ENCODE data around the gene MIDN.

Gene MIDN

DNA sequence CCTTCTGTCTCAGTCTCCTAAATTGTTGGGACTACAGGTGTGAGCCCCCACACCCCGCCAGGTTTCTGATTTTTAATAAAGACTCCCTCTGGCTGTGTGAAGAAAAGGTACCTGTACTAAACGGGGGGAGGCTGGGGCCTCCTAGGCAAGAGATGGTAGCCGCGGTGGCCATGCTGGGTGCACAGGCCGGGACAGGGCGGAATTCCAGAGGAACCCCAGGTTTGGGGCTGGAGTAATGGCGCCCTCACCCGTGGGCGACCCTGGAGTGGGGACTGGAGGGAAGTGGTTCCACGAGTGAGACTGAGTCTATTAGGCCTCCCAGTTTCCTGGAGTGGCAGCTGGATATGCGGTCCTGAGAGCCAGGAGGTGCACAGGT, 9.0 kb upstream of the MIDN start:
- Histone ChIP-seq H3K9me3 (ENCODE audit: control insufficient read depth, insufficient read depth, low read depth, low read length) (no peaks in the 10 kb centered on the region), H3K4me3 (ENCODE audit: low read depth, low read length) (no peak overlapping the region), H3K4me1 (ENCODE audit: control insufficient read depth, insufficient read depth, low read length) (peaks cover 3% of the 10 kb centered on the region), H3K27ac (ENCODE audit: extremely low read depth, low read depth, low read length) (no peak overlapping the region; the same call in 1 of the 2 replicates), H3K36me3 (ENCODE audit: control insufficient read depth in 2 of 2, insufficient read depth in 1 of 2, low read length in 2 of 2) (peaks cover 0 to 20% of the 10 kb centered on the region in 2 experiments; a peak in 1 of 3 replicates)
- TF ChIP-seq ZNF223 (tag by site-specific recombination; IDR thresholded peaks at IDR 0.05) (no peak), ZNF571 (tag by site-specific recombination; IDR thresholded peaks at IDR 0.05) (no peak), ZNF707 (tag by site-specific recombination; IDR thresholded peaks at IDR 0.05) (no peak)
- ChIA-PET CTCF (interaction anchor here (0.7 to 1.6 kb wide), 5 partner anchors 17 to 320 kb away, joined by 3 to 7 read pairs (median 4); no protein-coding TSS in a partner anchor), POLR2A (interaction anchor here (1.4 kb wide), 1 partner anchor 30 kb away, joined by 18 read pairs; the partner anchor contains the start of gene CIRBP)

DNA sequence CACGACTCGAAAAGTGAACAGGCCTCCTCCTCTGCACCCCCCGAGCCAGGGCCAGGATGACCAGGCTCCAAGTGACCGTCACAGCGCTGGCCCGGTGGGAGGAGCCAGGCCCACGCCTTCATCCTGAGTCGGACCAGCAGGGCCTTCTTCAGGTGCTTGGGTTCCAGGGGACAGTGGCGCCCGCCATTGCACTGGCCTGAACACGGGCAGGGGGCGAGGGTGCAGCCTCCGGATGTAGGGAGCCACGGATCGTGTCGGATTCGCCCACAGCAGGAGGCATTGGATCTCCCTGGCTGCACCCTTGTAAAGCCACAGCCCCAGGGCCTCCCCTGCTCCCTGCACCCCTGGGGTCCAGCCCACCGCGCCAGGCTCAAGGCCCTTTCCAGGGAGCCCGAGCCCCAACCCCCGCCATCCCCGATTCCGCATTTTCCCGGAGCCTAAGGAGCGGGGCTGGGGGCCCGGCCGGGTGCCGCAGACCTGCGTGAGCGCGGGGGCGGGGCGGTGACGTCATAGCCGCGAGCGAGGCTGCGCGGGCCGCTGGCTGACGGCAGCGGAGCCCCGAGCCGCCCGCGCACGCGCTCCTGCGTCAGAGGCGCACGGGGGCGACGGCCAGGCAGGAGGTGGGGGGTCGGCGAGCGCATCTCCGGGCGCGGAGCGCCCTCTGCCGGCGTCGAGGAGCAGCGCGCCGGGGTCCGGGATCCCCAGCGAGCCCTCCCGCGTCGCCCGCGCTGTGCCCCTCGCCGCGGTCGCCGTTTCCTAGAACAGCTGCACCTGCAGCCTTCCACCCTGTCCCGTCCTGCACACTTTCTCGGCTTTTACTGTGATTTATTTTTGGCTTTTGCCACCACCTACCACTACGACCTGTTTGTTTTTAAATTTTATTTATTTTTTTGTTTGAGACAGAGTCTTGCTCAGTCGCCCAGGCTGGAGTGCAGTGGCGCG, 8.3 kb upstream of the MIDN start:
- Histone ChIP-seq H3K36me3 (ENCODE audit: control insufficient read depth in 2 of 2, insufficient read depth in 1 of 2, low read length in 2 of 2) (peaks cover 0 to 20% of the 10 kb centered on the region in 2 experiments; a peak in 1 of 3 replicates), H3K4me3 (ENCODE audit: low read depth, low read length) (peak overlapping the region; percentile 31), H3K27ac (ENCODE audit: extremely low read depth, low read depth, low read length) (no peak overlapping the region; the same call in 1 of the 2 replicates), H3K4me1 (ENCODE audit: control insufficient read depth, insufficient read depth, low read length) (peaks cover 8% of the 10 kb centered on the region), H3K9me3 (ENCODE audit: control insufficient read depth, insufficient read depth, low read depth, low read length) (no peaks in the 10 kb centered on the region)
- ChIA-PET POLR2A (interaction anchor here (1.4 to 7.7 kb wide), 3 partner anchors 23 to 29 kb away, joined by 3 to 231 read pairs (median 9); partner anchors contain the start of gene CIRBP), CTCF (interaction anchor here (0.6 to 3.8 kb wide), 12 partner anchors 26 to 319 kb away, joined by 3 to 19 read pairs (median 4); partner anchors contain the start of gene WDR18)
- peak; percentile 85; the same call in 1 of the 2 replicates for TF ChIP-seq ZNF561 (tag by site-specific recombination; IDR thresholded peaks at IDR 0.05; ENCODE audit: borderline replicate concordance)
- TF ChIP-seq KLF1 (tag by site-specific recombination; IDR thresholded peaks at IDR 0.05): 0 out of 2 replicates have a peak, but pooled peaks have one; percentile 26
- TF ChIP-seq GLIS1 (tag by site-specific recombination; IDR thresholded peaks at IDR 0.05): peak; percentile 85
- TF ChIP-seq, protein P1, sequence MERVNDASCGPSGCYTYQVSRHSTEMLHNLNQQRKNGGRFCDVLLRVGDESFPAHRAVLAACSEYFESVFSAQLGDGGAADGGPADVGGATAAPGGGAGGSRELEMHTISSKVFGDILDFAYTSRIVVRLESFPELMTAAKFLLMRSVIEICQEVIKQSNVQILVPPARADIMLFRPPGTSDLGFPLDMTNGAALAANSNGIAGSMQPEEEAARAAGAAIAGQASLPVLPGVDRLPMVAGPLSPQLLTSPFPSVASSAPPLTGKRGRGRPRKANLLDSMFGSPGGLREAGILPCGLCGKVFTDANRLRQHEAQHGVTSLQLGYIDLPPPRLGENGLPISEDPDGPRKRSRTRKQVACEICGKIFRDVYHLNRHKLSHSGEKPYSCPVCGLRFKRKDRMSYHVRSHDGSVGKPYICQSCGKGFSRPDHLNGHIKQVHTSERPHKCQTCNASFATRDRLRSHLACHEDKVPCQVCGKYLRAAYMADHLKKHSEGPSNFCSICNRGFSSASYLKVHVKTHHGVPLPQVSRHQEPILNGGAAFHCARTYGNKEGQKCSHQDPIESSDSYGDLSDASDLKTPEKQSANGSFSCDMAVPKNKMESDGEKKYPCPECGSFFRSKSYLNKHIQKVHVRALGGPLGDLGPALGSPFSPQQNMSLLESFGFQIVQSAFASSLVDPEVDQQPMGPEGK (tag by site-specific recombination; IDR thresholded peaks at IDR 0.05): peak; percentile 96
- TF ChIP-seq, protein P2, sequence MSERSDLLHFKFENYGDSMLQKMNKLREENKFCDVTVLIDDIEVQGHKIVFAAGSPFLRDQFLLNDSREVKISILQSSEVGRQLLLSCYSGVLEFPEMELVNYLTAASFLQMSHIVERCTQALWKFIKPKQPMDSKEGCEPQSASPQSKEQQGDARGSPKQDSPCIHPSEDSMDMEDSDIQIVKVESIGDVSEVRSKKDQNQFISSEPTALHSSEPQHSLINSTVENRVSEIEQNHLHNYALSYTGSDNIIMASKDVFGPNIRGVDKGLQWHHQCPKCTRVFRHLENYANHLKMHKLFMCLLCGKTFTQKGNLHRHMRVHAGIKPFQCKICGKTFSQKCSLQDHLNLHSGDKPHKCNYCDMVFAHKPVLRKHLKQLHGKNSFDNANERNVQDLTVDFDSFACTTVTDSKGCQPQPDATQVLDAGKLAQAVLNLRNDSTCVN (tag by site-specific recombination; optimal IDR thresholded peaks at IDR 0.05): peak; percentile 61
- no peak for TF ChIP-seq ZNF48 (tag by site-specific recombination; IDR thresholded peaks at IDR 0.05)
- TF ChIP-seq ZNF600 (tag by site-specific recombination; IDR thresholded peaks at IDR 0.05): peak; percentile 79
- TF ChIP-seq, protein P3, sequence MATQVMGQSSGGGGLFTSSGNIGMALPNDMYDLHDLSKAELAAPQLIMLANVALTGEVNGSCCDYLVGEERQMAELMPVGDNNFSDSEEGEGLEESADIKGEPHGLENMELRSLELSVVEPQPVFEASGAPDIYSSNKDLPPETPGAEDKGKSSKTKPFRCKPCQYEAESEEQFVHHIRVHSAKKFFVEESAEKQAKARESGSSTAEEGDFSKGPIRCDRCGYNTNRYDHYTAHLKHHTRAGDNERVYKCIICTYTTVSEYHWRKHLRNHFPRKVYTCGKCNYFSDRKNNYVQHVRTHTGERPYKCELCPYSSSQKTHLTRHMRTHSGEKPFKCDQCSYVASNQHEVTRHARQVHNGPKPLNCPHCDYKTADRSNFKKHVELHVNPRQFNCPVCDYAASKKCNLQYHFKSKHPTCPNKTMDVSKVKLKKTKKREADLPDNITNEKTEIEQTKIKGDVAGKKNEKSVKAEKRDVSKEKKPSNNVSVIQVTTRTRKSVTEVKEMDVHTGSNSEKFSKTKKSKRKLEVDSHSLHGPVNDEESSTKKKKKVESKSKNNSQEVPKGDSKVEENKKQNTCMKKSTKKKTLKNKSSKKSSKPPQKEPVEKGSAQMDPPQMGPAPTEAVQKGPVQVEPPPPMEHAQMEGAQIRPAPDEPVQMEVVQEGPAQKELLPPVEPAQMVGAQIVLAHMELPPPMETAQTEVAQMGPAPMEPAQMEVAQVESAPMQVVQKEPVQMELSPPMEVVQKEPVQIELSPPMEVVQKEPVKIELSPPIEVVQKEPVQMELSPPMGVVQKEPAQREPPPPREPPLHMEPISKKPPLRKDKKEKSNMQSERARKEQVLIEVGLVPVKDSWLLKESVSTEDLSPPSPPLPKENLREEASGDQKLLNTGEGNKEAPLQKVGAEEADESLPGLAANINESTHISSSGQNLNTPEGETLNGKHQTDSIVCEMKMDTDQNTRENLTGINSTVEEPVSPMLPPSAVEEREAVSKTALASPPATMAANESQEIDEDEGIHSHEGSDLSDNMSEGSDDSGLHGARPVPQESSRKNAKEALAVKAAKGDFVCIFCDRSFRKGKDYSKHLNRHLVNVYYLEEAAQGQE (tag by site-specific recombination; IDR thresholded peaks at IDR 0.05): peak; percentile 20; the same call in 1 of the 2 replicates
- TF ChIP-seq ZNF416 (tag by site-specific recombination; IDR thresholded peaks at IDR 0.05): no peak
- TF ChIP-seq, protein P4, sequence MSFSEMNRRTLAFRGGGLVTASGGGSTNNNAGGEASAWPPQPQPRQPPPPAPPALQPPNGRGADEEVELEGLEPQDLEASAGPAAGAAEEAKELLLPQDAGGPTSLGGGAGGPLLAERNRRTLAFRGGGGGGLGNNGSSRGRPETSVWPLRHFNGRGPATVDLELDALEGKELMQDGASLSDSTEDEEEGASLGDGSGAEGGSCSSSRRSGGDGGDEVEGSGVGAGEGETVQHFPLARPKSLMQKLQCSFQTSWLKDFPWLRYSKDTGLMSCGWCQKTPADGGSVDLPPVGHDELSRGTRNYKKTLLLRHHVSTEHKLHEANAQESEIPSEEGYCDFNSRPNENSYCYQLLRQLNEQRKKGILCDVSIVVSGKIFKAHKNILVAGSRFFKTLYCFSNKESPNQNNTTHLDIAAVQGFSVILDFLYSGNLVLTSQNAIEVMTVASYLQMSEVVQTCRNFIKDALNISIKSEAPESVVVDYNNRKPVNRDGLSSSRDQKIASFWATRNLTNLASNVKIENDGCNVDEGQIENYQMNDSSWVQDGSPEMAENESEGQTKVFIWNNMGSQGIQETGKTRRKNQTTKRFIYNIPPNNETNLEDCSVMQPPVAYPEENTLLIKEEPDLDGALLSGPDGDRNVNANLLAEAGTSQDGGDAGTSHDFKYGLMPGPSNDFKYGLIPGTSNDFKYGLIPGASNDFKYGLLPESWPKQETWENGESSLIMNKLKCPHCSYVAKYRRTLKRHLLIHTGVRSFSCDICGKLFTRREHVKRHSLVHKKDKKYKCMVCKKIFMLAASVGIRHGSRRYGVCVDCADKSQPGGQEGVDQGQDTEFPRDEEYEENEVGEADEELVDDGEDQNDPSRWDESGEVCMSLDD (tag by site-specific recombination; IDR thresholded peaks at IDR 0.05): peak; percentile 93
- peak; percentile 97 for TF ChIP-seq ZNF629 (tag by site-specific recombination; IDR thresholded peaks at IDR 0.05)
- no peak for TF ChIP-seq ZNF211 (tag by site-specific recombination; IDR thresholded peaks at IDR 0.05; ENCODE audit: low read depth)
- TF ChIP-seq, protein P5, sequence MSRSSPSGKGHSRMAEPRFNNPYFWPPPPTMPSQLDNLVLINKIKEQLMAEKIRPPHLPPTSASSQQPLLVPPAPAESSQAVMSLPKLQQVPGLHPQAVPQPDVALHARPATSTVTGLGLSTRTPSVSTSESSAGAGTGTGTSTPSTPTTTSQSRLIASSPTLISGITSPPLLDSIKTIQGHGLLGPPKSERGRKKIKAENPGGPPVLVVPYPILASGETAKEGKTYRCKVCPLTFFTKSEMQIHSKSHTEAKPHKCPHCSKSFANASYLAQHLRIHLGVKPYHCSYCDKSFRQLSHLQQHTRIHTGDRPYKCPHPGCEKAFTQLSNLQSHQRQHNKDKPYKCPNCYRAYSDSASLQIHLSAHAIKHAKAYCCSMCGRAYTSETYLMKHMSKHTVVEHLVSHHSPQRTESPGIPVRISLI (tag by site-specific recombination; IDR thresholded peaks at IDR 0.05): no peak
- peak; percentile 62; the same call in 1 of the 2 replicates for TF ChIP-seq ZNF596 (tag by site-specific recombination; IDR thresholded peaks at IDR 0.05)
- TF ChIP-seq, protein P6, sequence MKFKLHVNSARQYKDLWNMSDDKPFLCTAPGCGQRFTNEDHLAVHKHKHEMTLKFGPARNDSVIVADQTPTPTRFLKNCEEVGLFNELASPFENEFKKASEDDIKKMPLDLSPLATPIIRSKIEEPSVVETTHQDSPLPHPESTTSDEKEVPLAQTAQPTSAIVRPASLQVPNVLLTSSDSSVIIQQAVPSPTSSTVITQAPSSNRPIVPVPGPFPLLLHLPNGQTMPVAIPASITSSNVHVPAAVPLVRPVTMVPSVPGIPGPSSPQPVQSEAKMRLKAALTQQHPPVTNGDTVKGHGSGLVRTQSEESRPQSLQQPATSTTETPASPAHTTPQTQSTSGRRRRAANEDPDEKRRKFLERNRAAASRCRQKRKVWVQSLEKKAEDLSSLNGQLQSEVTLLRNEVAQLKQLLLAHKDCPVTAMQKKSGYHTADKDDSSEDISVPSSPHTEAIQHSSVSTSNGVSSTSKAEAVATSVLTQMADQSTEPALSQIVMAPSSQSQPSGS (tag by site-specific recombination; IDR thresholded peaks at IDR 0.05; ENCODE audit: low read depth): peak; percentile 95
- peak; percentile 88; the same call in 1 of the 2 replicates for TF ChIP-seq ZNF660 (tag by site-specific recombination; IDR thresholded peaks at IDR 0.05)
- no peak for TF ChIP-seq ZBTB1 (tag by site-specific recombination; IDR thresholded peaks at IDR 0.05)
